SU-DHL-6 (cell line): Measurements from ENCODE around the gene IQGAP3.

Experiments used
- H2AFZ ChIP-seq: fragments of 200-600 bp; sonication (generic); 2 replicates; pipeline ENCODE4 v1.6.1; 2014; ENCODE audit warnings: low read depth, mild to moderate bottlenecking, moderate library complexity, mixed read lengths, antibody characterized with exemption, low read length; ENCODE audit not compliant: severe bottlenecking
- H3F3A ChIP-seq: fragments of 200-600 bp; shearing (Covaris generic); 2 replicates; pipeline ENCODE4 v1.6.0; 2016; ENCODE audit warnings: antibody characterized with exemption, mild to moderate bottlenecking; ENCODE audit not compliant: insufficient read depth
- H3K27ac ChIP-seq: fragments of 200-600 bp; sonication (generic); 2 replicates; pipeline ENCODE4 v1.5.1; 2016; ENCODE audit warnings: low read depth, mild to moderate bottlenecking, low read length, moderate library complexity, mixed read lengths
- H3K27me3 ChIP-seq: fragments of 200-600 bp; sonication (generic), shearing (Covaris generic); 2 replicates; pipeline ENCODE4 v1.6.0; 2014; ENCODE audit warnings: mild to moderate bottlenecking, low read length
- H3K36me3 ChIP-seq: fragments of 200-600 bp; sonication (generic); 2 replicates; pipeline ENCODE4 v1.6.1; 2014; ENCODE audit warnings: mild to moderate bottlenecking, low read length, mixed read lengths
- H3K4me2 ChIP-seq: fragments of 300-600, 200-600 bp; shearing (Covaris generic), sonication (generic); 2 replicates; pipeline ENCODE4 v1.6.0; 2014; ENCODE audit warnings: low read length, low read depth, mild to moderate bottlenecking; ENCODE audit not compliant: poor library complexity, severe bottlenecking
- H3K4me3 ChIP-seq: fragments of 200-600 bp; sonication (generic); 2 replicates; pipeline ENCODE4 v1.5.1; 2014; ENCODE audit warnings: antibody characterized with exemption, low read length, mild to moderate bottlenecking, mixed read lengths; ENCODE audit not compliant: insufficient read depth, poor library complexity, severe bottlenecking
- H3K79me2 ChIP-seq: fragments of 200-600 bp; sonication (generic); 2 replicates; pipeline ENCODE4 v1.6.1; 2014; ENCODE audit warnings: mild to moderate bottlenecking, low read length, moderate library complexity; ENCODE audit not compliant: insufficient read depth
- H3K9ac ChIP-seq: fragments of 200-600 bp; sonication (generic); 2 replicates; pipeline ENCODE4 v1.7.0; 2014; ENCODE audit warnings: mild to moderate bottlenecking, low read length
- H3K9me2 ChIP-seq: fragments of 200-600 bp; sonication (generic); replicated peaks from 2 replicates; pipeline ENCODE4 v1.6.1; 2014; ENCODE audit warnings: low read length; ENCODE audit not compliant: insufficient read depth
- H3K9me3 ChIP-seq: fragments of 200-600 bp; sonication (generic); 2 replicates; pipeline ENCODE4 v1.6.1; 2014; ENCODE audit warnings: low read length, mixed read lengths; ENCODE audit not compliant: insufficient read depth
- H4K20me1 ChIP-seq: fragments of 200-600 bp; sonication (generic); 2 replicates; pipeline ENCODE4 v1.6.1; 2014; ENCODE audit warnings: low read depth, mild to moderate bottlenecking, antibody characterized with exemption, low read length, moderate library complexity, mixed read lengths
- EZH2phosphoT487 ChIP-seq: fragments of 200-600 bp; sonication (generic), shearing (Covaris generic); conservative IDR thresholded peaks from 2 replicates; pipeline ENCODE4 v1.6.1; 2018; ENCODE audit warnings: mild to moderate bottlenecking, antibody characterized with exemption, low read length, moderate library complexity, mixed read lengths
- TF ChIP-seq, protein P1 (sequence below): fragments of 200-600 bp; sonication (generic); IDR thresholded peaks from one replicate; pipeline ENCODE4 v1.5.1; 2017; ENCODE audit warnings: antibody characterized with exemption, mild to moderate bottlenecking, low read length, moderate library complexity; ENCODE audit not compliant: insufficient read depth, poor library complexity, severe bottlenecking

Gene IQGAP3, protein sequence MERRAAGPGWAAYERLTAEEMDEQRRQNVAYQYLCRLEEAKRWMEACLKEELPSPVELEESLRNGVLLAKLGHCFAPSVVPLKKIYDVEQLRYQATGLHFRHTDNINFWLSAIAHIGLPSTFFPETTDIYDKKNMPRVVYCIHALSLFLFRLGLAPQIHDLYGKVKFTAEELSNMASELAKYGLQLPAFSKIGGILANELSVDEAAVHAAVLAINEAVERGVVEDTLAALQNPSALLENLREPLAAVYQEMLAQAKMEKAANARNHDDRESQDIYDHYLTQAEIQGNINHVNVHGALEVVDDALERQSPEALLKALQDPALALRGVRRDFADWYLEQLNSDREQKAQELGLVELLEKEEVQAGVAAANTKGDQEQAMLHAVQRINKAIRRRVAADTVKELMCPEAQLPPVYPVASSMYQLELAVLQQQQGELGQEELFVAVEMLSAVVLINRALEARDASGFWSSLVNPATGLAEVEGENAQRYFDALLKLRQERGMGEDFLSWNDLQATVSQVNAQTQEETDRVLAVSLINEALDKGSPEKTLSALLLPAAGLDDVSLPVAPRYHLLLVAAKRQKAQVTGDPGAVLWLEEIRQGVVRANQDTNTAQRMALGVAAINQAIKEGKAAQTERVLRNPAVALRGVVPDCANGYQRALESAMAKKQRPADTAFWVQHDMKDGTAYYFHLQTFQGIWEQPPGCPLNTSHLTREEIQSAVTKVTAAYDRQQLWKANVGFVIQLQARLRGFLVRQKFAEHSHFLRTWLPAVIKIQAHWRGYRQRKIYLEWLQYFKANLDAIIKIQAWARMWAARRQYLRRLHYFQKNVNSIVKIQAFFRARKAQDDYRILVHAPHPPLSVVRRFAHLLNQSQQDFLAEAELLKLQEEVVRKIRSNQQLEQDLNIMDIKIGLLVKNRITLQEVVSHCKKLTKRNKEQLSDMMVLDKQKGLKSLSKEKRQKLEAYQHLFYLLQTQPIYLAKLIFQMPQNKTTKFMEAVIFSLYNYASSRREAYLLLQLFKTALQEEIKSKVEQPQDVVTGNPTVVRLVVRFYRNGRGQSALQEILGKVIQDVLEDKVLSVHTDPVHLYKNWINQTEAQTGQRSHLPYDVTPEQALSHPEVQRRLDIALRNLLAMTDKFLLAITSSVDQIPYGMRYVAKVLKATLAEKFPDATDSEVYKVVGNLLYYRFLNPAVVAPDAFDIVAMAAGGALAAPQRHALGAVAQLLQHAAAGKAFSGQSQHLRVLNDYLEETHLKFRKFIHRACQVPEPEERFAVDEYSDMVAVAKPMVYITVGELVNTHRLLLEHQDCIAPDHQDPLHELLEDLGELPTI (N-terminal part only)

DNA sequence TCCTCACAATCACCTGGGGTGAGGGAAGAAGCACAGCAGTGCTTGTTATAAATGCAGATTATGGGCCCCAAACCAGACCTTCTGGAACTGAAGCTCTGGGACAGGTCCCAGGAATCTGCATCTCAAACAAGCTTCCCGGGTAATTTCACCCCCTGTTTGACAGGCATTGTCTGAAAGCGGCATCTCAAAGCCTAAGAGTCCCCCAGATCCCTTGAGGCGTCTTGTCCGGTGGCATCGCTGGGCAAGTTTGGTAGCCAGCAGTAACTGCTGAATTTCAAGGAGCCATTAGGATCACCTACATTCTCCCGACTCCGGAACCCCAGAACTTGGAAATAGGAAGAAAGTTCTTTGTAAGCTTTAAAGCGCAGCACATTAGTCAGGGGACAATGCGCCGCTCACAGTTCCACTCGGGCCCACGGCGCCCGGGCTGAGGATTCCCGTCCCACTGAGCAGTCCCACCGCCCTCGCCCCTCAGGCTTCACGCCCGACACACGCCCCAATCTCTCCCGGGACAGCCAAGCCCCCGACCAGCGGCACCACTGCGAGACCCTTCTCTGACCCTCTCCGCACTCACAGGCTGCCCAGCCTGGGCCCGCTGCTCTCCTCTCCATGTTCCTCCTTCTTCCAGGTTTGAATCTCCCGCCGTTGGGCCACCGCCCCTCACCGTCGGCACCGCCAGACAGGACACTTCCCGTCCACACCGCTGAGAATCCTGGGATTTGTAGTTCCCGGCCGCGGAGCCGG lies at the start of gene IQGAP3:
Gene IQGAP3 (minus strand): TSS at position 647 of the 744 bp plus-strand sequence. CDS start 36 bp downstream, at position 611.
- H3K36me3 ChIP-seq = no peaks in the 10 kb centered on the region
- no peaks in the 10 kb centered on the region for H3K79me2 ChIP-seq
- no peaks in the 10 kb centered on the region for H4K20me1 ChIP-seq
- H3K27ac ChIP-seq = no peak within 1 kb of the TSS
- H3F3A ChIP-seq = no peaks in the 10 kb centered on the region
- no peaks in the 10 kb centered on the region for H3K9me2 ChIP-seq
- H3K4me3 ChIP-seq = peak within 1 kb of the TSS; percentile 55
- peak within 1 kb of the TSS; percentile 81 for H2AFZ ChIP-seq
- TF ChIP-seq EZH2phosphoT487 = no peak
- peak within 1 kb of the TSS; percentile 67 for H3K9ac ChIP-seq
- no peaks in the 10 kb centered on the region for H3K27me3 ChIP-seq
- no peaks in the 10 kb centered on the region for H3K9me3 ChIP-seq
- peak within 1 kb of the TSS; percentile 70 for H3K4me2 ChIP-seq

- Histone ChIP-seq H3K4me2 (no peak overlapping the region), H3K36me3 (no peaks in the 10 kb centered on the region), H3K79me2 (no peaks in the 10 kb centered on the region), H2AFZ (no peak overlapping the region), H3K9ac (no peak overlapping the region), H3F3A (no peaks in the 10 kb centered on the region), H3K4me3 (no peak overlapping the region), H4K20me1 (no peaks in the 10 kb centered on the region), H3K27ac (no peak overlapping the region), H3K9me2 (no peaks in the 10 kb centered on the region), H3K9me3 (no peaks in the 10 kb centered on the region), H3K27me3 (no peaks in the 10 kb centered on the region)
- TF ChIP-seq, protein P1, sequence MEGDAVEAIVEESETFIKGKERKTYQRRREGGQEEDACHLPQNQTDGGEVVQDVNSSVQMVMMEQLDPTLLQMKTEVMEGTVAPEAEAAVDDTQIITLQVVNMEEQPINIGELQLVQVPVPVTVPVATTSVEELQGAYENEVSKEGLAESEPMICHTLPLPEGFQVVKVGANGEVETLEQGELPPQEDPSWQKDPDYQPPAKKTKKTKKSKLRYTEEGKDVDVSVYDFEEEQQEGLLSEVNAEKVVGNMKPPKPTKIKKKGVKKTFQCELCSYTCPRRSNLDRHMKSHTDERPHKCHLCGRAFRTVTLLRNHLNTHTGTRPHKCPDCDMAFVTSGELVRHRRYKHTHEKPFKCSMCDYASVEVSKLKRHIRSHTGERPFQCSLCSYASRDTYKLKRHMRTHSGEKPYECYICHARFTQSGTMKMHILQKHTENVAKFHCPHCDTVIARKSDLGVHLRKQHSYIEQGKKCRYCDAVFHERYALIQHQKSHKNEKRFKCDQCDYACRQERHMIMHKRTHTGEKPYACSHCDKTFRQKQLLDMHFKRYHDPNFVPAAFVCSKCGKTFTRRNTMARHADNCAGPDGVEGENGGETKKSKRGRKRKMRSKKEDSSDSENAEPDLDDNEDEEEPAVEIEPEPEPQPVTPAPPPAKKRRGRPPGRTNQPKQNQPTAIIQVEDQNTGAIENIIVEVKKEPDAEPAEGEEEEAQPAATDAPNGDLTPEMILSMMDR = no peak
- no peak for TF ChIP-seq EZH2phosphoT487
Measured at GRCh38 chr1:156619582-156619955, 47.2 kb upstream of the IQGAP3 start.

DNA sequence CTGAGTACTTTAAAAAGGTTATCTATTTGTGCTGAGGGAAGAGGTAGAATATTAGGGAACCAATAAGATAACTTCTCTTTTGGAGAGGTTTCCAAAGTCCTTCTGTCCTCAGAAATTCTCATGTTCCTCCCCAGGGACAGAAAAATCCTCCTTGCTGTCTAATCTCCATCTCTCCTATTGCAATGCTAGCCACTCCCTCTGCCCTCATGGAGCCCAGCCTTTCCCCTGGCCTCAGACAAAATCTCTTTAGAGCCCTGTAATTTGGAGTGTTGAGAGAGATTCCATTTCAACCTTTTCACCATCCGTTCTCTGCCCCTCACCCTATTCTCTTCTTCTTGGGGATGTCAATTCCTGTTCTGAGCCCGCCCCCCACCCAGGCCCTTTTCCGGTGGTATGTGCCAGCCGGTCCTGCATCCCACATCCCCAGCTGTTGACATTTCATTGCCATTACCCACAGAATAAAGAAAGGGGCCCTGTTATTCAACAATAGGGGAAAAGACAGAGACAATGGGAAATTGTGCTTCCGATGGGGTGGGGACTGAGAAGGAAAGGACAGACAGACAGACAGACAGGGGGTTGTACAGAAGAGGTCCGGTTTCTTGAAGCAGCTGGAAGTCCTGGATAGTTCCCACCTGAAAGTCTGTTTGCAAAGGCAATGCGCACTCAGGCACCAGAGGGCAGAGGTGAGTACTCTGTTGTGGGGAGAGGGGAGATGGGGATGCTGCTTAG lies 46.7 kb upstream of the IQGAP3 start, which contains the start of gene HAPLN2:
Gene HAPLN2 (plus strand): TSS at position 563 of the 729 bp plus-strand sequence. CDS start 4,076 bp downstream, outside the sequence.
- no peak within 1 kb of the TSS for H2AFZ ChIP-seq
- H3K4me3 ChIP-seq = no peak within 1 kb of the TSS
- no peaks in the 10 kb centered on the region for H4K20me1 ChIP-seq
- no peak within 1 kb of the TSS for H3K9ac ChIP-seq
- no peaks in the 10 kb centered on the region for H3K9me2 ChIP-seq
- no peaks in the 10 kb centered on the region for H3K79me2 ChIP-seq
- no peak within 1 kb of the TSS for H3K27ac ChIP-seq
- no peaks in the 10 kb centered on the region for H3K27me3 ChIP-seq
- H3K4me2 ChIP-seq = no peak within 1 kb of the TSS
- no peaks in the 10 kb centered on the region for H3K9me3 ChIP-seq
- H3F3A ChIP-seq = no peaks in the 10 kb centered on the region
- TF ChIP-seq, protein P1 = peak; percentile 44
- TF ChIP-seq EZH2phosphoT487 = no peak
- H3K36me3 ChIP-seq = no peaks in the 10 kb centered on the region
